GM18517 (cell line): ENCODE data around the gene EEF1AKMT3.

Source experiments
- ATAC-seq: cut with Tn5 transposase; IDR thresholded peaks from one replicate; pipeline ENCODE4 v1.9.1; 2021; ENCODE audit warnings: mild to moderate bottlenecking, moderate library complexity; ENCODE audit not compliant: unreplicated experiment

EEF1AKMT3 gene

DNA sequence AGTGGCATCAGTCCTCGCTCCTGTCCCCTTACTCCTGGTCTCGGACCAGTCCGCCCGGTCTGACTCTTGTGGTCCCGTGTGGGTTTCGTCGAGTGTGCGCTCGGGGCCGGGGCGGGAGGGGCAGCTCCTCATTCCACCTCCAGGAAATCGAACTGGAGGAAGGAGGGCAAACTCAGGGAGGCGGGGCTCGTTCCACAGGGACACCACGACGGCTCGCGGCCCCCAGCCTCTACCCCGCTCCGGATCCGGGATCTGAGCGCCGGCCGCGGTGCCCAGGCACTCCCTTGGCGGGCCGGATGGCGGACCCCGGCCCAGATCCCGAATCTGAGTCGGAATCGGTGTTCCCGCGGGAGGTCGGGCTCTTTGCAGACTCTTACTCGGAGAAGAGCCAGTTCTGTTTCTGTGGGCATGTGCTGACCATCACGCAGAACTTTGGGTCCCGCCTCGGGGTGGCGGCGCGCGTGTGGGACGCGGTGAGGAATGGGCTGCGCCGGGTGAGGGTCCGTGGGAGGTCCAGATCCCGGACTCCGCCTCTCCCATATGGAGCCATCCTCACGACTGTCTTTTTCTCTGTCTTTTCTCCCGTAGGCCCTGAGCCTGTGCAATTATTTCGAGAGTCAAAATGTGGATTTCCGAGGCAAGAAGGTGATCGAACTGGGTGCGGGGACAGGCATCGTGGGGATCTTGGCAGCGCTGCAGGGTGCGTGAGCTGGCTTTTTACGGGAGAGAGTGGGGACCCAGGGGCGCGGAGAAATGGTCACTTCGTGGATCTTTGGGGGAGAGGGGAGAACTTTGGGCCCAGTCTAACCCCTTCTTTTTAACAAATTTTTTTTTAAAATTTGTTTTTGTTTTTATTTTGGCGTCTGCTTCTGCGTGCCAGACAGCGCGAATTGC is at the start of gene EEF1AKMT3:
EEF1AKMT3 (plus strand) TSS at position 186 of the 894 bp plus-strand sequence; CDS start at position 297, 111 bp downstream.
- peak; percentile 3 for ATAC-seq

DNA sequence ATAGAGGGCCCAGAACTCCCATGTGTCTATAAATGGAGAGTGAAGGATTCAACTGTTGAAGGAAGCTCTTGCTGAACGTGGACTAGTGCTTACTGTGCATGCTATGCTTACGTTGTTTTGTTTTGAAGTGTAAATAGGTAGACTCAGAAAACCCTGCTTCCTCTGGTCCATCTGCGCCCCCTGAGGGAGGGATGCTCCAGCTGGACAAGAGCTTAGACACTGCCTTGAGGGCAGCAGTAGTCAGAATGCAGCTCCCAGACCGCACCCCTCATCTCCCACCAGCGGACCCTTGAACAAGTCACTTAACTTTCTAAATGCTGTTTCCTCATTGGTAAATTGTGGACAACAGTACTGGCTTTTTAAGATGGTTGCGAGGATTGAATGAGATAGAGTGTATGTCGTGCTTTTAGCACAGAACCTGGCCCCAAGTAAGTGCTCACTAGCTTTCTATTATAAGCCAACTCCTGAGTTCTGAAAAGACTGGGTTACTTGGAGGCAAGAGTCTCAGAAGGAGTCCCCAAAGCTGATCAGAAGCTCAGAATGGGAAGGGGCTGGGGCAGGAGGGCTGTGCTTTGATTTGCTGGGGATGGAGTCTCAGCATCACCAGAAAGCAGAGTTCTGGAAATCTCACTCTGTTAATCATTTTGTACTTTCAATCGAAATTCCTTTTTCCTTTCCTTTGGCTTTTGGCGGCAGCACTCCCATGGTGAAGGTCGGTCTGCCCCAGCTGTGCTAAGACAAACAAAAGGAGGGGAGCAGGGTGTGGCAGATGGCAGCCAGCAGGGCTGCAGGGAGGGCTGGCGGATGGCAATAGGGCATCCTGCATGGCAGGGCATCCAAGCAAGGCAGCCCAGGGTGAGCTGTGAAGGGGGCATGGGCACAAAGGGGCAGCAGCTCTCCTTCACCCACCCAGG is 49.4 kb upstream of the EEF1AKMT3 start:
- ATAC-seq, result no peak

DNA sequence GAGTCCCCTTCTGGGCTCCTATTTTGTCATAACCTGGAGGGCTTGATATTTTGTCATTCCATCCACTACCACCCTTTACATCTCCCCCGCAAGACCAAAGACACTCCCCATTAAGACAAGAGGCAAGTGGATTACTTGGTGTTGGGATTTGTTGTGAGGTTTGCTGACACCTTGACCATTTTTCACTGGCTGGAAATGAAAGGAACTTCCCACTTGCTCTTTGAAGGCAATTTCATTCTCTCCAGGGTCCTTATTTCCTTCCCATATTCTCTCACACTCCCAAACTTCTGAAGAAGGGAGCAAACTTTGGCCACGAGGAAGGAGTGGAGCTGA is 48.8 kb upstream of the EEF1AKMT3 start:
- ATAC-seq, result no peak

DNA sequence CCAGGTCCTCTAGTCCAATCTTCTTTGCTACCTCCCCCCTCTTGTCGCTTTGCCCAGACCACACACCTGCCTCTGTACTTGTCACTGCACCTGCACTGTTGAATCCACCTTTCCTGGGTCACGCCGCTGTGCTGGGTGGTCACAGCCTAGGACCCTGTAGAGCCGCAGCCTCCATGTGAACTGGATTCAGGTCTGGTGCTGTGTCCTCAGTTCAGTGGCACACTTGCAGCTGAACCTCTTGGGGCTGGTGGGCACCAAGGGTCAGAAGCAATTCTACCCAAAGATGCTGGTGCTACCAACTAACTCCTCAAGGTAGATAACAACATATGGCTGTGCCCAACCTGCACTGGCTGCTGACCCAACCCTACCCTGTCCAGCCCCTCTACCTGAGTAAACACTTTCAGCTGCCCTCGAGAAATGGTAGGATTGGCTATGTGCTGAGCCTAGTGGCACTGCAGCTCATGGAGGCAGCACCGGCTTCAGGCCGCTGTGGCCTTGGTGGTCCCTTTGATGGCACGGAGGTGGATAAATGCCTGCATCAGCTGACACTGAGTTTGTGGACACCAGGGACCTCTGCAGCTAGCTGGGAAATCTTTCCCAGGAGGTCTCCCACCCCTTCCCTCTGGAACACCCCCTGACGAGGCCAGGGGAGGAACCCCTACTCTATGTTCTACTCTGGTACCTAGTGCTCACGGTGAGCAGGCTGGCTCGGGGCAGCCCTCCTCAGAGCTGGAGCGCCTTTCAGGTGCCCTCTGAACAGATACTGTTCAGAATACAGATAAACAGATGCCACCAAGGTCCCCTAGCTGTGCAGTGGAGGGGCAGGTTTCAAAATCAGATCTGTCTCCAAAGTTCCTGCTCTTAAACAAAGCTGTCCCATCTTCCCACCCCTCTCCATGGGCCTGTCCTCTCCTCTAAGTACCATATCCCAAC is 48.1 kb upstream of the EEF1AKMT3 start:
- no peak for ATAC-seq

DNA sequence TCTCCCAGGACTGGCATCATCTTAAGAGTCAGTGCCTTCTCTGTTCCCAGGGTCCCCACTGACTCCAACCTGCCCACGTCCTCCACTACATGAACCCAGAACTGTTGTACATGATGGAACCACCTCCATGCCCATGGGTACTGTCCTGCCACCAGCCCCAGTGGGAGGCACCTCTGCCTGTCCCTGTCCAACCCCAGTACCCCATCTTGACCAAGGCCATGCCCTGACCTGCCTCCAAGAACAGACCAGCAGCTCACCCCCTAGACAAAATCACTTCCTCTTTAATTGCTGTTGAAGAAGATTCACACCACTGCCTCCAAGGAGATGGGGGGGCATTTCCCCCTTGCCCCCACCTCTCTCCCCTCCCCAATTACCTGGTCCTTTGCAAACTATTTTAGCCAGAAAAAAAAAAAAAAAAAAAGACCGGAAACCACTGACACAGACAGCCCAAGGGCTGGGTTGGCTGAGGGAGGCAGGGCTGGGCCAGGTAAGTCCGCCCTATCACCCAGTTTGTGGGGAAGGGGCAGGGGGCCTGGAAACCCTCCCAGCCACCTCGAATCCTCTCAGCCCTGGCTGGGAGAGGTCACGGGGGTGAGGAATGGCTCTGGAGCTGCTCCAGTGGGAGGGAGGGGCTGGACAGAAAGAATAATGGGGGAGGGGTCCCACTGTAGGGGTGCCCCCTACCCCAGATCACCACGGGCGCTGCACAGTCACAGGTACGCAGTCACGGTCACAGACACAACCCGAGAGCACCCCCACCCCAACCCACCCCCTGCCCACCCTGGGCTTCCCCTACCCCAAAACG is 47.3 kb upstream of the EEF1AKMT3 start:
- no peak for ATAC-seq

DNA sequence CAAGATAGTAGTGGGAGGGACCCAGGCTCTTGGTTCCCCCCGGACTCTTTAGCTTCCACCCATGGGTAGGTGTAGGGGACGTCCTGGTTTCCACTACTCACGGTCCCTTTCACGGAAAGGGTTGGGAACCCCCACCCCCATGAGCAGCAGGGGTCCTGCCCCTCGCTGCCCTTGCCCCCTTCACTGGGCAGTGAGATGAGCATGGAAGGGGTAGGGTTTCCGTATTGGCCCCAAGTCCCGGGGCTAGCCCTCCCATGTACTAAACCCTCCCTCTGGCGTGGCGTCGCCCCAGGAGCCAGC is 46.6 kb upstream of the EEF1AKMT3 start:
- no peak for ATAC-seq

DNA sequence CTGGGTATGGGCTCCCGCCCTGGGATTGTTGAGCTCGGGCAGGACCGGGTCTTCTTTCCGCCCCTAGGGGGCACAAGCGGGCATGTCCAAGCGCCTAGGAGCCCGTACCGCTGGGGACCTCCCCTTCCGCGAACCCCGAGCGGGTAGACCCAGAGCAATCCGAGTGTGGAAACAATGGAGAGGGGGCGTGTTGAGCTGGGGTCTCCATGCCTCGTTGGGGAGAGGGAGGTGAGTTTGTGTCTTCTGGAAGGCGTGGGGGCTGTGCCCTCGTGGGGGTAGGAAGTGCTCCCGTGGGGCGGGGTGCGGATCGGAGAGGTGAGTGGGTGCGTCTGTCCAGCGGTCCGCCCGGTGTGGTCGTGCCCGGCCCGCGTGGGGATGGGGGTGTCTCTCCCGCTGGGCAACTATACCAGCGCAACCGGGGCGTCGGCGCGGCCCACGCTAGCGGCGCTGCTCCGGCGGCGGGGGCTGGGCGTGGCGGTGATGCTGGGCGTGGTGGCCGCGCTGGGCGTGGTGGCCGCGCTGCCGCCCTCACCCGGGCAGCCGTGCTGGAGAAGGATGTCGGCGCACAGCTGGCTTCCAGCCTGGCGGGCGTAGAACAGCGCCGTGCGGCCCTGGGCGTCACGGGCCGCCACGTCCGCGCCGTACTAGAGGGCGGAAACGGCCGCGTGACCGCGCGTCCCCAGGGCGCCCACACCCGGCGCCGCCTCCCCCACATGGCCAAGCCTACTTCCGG is 46.1 kb upstream of the EEF1AKMT3 start:
- no peak for ATAC-seq

DNA sequence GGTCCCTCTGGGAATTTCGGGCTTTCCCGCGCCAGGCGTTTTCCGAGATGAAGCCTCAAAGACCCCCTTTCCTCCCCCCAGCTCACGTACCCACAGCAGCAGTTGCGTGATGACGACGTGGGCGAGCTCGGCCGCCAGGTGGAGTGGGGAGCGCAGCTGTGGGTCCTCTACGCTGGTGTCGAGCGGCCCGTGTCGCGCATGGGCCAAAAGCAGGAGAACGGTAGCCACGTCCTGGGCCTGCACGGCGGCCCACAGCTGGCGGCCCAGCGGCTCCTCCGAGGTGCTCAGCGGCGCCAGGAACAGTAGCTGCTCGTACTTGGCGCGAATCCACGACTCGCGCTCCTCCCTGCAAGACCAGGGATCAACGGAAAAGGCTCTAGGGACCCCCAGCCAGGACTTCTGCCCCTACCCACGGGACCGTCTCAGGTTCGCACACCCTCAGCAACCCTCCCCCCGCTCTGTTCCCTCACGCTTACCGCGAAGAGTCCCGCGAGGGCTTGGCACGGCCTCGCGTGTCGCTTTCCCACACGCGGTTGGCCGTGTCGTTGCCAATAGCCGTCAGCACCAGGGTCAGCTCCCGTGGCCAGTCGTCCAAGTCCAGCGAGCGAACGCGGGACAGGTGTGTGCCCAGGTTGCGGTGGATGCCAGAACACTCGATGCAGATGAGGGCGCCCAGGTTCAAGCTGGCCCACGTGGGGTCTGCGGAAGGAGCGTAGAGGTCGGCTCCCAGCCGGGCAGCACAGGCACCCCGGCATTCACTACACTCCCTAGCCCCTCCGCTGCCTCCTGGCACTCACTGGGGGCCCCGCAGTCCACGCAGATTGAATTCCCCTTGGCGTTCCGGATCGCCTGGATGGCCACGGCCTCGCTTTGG is 45.3 kb upstream of the EEF1AKMT3 start:
- no peak for ATAC-seq

DNA sequence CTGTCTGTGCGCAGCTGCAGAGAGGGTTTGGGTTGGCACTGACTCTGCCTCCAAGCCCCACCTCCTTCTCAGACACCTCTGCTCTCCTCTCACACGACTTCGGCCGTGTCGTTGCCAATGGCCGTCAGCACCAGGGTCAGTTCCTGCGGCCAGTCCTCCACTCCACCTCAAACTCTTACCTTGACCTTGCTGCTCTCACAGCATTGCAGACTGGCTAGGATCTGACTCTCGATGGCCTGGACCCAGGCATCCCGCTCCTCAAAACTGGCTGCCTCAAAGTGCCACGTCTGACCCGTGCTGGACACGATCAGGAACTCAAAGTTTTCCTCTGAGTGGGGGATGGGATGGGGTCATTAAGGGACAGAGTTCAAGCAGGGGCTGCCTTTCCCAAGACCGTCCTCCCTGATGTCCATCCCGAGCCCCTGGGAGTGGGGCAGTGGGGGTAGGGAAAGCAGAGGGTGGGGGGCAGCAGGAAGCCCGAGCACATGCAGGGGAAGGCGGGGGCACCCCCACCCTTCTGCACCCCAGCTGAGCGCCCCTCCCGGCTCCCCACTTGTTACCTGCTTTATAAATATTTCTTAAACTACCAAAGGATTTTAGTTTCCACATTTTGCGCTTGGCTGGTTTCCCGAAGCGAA is 44.5 kb upstream of the EEF1AKMT3 start:
- ATAC-seq, result no peak

DNA sequence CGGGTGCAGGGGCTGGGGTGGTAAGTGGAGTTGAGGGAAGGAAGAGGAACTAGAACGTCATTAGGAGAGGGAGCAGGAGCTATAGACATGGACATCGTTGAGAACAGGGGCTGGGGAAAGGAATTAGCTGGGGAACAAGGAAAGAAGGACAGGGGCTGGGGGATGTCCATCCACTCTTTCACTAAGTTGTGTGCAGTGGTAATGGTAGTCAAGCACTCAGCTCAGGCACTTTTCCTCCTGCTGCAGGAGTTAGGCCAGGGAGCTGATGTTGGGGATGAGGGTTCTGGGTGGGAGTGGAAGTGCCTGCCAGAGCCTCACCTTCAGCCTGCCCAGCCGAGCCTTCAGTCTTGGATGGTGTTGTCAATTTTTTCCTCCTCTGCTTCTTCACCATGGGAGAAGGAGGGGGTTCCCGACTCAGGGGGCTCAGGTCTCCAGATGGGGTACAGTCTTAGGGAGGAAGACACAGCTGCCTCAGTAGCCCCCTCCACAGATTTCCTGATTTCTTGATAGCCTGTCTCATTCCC is 43.0 kb upstream of the EEF1AKMT3 start:
- no peak for ATAC-seq

DNA sequence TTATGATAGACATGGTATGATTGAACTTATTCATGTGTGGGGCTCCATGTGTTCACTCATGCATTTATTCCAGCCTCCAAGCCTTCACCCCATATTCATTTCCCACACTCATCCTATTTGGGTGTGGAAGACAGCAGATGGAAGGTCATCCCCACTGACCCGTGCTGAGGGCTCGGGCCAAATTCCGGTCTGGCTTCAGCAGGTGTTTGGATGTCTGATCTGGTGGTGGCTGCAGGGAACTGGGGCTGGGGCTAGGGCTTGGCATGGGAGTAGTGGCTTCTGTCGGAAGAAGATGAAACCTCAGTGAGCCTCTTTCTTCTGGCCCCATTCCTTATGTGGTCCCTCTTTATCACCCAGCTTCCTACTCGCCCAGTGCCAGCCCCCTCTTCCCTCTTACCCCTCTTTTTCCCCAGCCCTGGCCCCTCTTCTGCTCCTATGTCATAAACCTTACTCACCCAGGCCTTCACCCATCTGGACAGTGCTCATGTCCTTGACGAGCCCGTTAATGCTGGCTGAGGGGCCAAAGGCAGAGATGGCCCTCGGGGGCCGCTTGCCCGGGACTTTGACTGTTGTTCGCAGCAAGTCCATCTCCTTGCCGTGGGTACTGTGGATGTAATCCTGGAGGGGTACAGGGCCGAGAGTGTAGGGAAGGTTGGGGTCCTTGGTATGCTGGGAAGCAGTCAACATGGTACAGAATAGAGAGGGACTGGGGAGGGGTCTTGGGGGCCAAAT is 41.9 kb upstream of the EEF1AKMT3 start:
- ATAC-seq, result no peak

DNA sequence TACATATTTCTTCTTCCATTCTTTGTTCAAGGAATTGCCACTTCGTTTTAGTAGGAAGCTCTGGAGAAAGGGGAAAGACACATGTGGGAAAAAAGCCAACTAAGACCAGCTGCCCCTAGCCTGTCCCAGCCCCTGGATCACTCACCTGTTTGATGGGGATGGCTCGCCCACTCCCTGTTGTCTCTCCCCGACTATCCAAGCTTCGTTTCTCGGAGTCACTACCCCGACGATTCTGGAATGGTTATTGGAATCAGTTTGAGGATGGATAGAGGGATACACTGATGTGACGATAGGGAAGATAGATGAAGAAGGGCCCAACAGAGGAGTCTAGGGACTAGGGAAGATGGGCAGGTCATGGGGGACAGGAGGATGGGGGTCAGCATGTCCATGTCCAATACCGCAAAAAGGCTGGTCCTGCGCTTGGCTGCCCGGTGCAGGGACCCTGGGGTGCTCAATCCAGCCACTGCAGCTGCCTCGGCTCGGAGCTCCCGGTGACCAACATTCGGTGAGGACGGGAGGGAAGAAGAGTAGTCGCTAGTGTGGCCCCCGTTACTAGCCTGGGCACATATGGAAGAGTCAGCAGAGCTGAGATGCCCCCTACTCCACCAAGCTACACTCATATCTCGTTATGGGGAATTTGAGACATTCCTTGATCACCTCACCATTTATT is 40.9 kb upstream of the EEF1AKMT3 start:
- ATAC-seq, result no peak

DNA sequence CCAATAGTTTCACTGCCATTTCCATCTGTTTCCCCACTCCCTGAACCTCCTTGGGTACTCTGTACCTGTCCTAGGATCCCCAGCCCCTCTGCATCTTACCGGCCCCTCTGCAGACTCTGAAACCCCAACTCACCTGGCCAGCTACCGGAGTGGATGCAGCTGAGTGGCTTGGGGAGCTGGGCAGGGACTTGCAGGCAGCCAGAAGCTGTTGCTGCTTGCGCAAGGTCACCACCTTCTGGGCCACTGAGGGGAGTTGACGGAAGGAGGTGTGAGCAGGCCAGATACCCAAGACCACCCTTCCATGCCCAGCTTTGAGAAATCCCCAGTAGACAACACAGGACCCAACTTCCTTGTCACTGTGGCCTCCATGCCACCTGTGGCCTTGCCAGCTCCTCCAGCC is 40.1 kb upstream of the EEF1AKMT3 start:
- ATAC-seq, result no peak

DNA sequence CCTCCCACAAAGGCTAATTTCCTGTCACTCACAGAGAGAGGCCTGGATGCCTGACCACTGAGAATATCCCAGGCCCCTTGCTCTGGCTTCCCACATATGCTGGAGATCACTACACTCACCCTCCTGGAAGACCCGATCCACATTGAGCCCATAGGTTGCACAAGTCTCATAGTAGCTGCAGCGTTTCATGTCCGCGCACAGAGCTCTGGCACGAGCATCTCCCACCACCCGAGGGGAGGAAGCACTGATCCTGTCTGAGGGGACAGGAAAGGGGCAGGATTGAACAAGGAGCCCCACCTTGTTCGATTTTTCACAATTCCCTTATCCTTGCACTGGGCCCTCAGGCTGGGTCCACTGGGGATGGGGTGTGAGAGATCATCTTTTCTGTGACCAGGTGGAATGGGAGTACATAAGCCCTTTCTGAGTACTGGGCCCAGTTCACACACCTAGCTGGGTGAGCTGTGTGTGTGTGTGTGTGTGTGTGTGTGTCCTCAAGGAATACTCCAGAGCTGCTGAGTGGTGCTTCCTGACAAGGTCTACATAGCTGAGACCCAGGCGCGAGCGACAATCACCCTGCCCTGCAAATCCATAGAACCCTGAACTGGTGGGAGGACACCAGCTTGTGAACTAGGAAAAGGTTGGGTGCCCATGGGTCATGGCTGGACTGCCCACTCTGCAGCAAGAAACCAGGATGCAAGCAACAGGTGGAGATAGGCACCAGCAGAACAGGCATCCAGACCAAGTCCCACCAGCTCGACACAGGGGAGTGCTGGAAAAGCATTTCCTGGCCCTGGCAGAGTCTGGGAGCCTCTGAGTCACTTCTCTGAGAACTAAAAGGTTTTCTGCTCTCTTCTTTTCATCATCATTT is 39.5 kb upstream of the EEF1AKMT3 start:
- no peak for ATAC-seq

DNA sequence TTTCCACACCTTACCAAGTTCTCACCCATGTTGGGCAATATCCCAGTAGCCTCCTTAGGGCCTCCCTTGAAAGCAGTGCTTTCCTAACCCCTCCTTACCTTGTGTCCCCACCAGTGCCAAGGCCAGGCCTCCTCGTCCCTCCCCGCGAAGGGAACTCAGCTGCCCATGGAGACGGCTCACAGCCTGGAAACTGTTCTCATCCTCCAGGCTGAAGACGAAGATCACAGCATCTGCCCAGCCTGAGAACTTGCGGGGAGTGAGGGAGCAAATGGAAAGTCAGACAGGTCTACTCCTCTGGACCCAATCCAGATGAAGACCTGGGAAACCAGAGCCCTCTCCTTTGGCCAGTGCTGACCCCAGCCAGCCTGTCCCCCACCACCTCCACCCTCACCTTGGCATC is 38.5 kb upstream of the EEF1AKMT3 start:
- ATAC-seq, result no peak

DNA sequence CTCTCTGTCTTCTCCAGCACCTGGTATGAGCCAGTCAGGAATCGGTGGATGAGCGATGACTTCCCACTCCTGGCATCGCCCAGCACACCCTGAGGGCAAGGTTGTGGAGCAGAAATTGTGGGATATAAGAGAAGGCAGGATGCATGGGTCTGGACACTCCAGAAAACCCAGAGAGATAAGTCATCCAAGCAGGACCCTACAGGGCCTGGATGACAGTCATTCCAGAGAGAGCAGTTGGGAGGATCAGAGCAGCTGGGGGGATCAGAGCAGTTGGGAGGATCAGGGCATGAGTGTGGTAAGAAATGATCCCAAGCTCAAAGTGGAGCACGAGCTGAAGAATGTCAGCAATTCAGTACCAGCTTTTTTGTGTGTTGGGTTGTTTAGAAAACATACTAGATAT is 37.8 kb upstream of the EEF1AKMT3 start:
- no peak for ATAC-seq
